ENCODE data around the gene C20orf96.

Gene C20orf96

GRCh38 chr20:327186-328026 lies 36.9 kb upstream of the C20orf96 start:
- TF ChIP-seq, protein P1, sequence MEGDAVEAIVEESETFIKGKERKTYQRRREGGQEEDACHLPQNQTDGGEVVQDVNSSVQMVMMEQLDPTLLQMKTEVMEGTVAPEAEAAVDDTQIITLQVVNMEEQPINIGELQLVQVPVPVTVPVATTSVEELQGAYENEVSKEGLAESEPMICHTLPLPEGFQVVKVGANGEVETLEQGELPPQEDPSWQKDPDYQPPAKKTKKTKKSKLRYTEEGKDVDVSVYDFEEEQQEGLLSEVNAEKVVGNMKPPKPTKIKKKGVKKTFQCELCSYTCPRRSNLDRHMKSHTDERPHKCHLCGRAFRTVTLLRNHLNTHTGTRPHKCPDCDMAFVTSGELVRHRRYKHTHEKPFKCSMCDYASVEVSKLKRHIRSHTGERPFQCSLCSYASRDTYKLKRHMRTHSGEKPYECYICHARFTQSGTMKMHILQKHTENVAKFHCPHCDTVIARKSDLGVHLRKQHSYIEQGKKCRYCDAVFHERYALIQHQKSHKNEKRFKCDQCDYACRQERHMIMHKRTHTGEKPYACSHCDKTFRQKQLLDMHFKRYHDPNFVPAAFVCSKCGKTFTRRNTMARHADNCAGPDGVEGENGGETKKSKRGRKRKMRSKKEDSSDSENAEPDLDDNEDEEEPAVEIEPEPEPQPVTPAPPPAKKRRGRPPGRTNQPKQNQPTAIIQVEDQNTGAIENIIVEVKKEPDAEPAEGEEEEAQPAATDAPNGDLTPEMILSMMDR (IDR thresholded peaks at IDR 0.05; ENCODE audit: extremely low read depth, missing control alignments) = no peak
- peak; percentile 95 for DNase-seq (ENCODE audit: low spot score)

- TF ChIP-seq, protein P1 (IDR thresholded peaks at IDR 0.05; ENCODE audit: extremely low read depth, missing control alignments) = no peak
- DNase-seq (ENCODE audit: low spot score) = no peak
Measured at GRCh38 chr20:326645-327185, 36.2 kb upstream of the C20orf96 start.

GRCh38 chr20:325889-326644 lies 35.5 kb upstream of the C20orf96 start:
- peak; percentile 82 for DNase-seq (ENCODE audit: low spot score)
- TF ChIP-seq, protein P1 (IDR thresholded peaks at IDR 0.05; ENCODE audit: extremely low read depth, missing control alignments) = no peak

GRCh38 chr20:325045-325888 lies 34.7 kb upstream of the C20orf96 start, which contains the start of gene SOX12:
Gene SOX12, plus strand, starts transcription at chr20:325552. Its CDS starts 373 bp downstream, at chr20:325925.
- TF ChIP-seq, protein P1 (IDR thresholded peaks at IDR 0.05; ENCODE audit: extremely low read depth, missing control alignments) = no peak
- DNase-seq (ENCODE audit: low spot score) = peak; percentile 98

DNA sequence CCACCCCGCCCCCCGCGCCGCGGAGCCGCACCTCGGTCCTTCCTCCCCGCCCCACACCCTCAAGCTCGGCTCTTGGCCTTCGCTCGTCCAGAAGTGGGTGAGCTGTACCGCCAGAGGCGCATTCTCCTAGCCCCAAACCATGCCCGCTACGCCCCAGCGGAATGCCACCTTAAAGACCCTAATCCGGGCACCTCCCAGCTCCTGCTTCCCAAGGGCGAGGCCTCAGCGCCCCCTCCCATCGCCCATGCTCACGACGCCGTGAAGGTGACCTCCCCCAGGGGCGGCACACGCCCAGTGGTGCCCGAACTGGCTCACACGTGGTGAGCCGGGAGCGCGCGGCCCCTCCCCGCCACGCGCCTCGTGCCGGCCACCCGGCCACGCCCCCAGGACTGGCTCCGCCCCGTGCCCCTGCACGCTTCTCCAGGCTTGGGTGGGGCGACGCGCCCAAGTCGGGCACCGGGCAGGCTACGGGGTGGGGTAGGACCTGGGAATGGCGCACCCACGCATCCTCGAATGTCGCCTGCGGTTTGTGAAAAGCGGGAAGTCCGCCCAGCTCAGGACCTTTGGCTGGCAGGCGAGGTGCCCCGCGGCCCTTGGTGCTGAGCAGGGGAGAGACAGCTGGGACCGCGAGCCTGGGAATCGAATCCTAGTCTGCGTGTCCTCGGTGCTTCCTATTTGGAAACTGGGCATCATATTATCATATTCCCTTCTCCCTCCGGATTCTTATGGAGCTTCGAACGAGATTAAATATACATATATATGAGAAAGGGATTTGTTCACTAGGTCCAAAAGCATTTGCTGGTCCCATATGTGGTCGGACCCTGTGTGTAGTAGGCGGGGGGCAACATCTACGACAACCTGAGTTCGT lies 33.9 kb upstream of the C20orf96 start:
- peak; percentile 93 for DNase-seq (ENCODE audit: low spot score)
- TF ChIP-seq, protein P1 (IDR thresholded peaks at IDR 0.05; ENCODE audit: extremely low read depth, missing control alignments) = no peak

DNA sequence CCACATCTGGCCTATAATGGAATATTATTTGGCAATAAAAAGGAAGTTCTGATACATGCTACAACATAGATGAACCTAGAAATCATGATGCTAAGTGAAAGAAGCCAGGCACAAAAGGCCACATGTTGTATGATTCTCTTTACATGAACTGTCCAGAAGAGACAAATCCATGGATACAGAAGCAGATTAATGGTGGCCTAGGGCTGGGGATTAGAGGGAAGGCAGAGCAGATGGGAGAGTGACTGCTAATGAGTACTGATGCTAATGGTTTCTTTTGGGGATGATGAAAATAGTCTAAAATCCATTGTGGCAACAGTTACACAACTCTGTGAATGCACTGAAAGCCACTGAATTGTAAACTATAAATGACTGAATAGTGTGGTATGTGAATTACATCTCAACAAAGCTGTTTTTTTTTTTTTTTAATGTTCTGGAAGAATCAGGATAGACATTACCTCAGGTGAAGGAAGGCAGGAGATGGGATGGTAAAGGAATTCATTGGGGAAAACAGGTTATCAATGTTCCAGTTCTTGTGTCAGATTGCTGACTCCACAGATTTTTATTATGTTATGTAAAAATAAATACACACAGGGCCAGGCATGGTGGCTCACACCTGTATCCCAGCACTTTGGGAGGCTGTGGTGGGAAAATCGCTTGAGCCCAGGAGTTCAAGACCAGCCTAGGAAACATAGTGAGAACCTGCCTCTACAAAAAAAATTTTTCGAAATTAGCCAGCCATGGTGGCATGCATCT lies 25.9 kb upstream of the C20orf96 start:
- TF ChIP-seq, protein P1 (IDR thresholded peaks at IDR 0.05; ENCODE audit: extremely low read depth, missing control alignments) = no peak
- no peak for DNase-seq (ENCODE audit: low spot score)
